ENCODE results near the gene SLC37A1.

Gene SLC37A1

GRCh38 chr21:42496839-42497202 is 16.8 kb upstream of the SLC37A1 start:
- peak overlapping the region; percentile 65 for H3K27ac ChIP-seq
- TF ChIP-seq ZFX (IDR thresholded peaks at IDR 0.05): peak; percentile 54
- no peak for TF ChIP-seq CTCF (conservative IDR thresholded peaks at IDR 0.05)

- H3K27ac ChIP-seq: no peak overlapping the region
- TF ChIP-seq CTCF (conservative IDR thresholded peaks at IDR 0.05): no peak
- TF ChIP-seq ZFX (IDR thresholded peaks at IDR 0.05): no peak
These were observed 15.6 kb upstream of the SLC37A1 start for GRCh38 chr21:42498012-42498411.

DNA sequence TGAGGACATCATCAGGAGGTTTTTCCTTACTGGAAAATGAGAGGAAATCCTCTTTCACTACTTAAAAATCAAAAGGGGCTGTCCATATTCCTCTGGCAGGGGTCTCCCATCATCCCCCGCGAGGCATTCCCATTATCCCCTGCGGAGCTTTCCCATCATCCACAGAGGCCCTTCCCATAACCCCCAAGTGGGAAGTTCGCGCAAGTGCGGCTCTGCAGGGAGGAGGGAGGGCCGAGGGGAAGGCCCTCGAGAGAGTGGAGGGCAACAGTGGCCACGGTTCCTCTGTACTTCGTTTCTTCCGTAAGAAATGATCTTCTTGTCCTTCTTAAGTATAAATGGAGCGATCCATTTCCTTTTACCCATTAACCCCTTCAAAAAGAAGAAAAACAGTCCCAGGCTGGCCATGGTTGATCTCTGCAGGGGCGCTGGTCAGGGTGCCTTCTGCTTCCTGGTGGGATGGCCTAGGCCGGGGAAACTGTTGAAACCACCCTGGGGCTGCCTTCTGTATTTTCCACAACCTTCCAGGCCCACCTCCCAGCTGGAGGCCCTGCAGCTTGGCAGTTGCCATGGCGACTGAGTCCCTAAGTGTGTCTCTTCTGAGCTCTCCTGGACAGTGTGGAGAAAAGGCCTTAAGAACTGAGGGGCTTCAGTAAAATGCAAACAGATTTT is 14.1 kb upstream of the SLC37A1 start:
- no peak for TF ChIP-seq ZFX (IDR thresholded peaks at IDR 0.05)

DNA sequence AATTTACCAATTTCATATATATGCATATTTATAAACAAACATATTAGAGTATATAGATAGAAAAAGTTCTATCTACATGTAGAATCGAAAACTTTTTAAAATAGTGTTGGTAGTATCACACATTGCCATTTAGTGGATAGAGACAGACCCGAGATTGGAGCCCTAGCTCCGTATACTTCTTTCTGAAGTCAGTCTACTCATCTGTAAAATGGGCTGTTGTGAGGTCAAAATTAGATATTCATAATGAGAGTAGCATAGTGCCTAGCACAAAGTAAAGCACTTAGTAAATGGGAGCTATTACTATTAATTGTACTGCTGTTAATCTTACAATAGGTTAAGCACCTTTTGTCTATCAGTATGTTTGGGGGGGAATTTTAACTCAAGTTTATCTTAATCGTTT is 13.4 kb upstream of the SLC37A1 start:
- H3K27ac ChIP-seq: no peak overlapping the region
- TF ChIP-seq CTCF (conservative IDR thresholded peaks at IDR 0.05) (no peak), ZFX (IDR thresholded peaks at IDR 0.05) (no peak)

More for the DNA sequence above, 14.1 kb upstream of the SLC37A1 start:
- no peak overlapping the region for H3K27ac ChIP-seq

DNA sequence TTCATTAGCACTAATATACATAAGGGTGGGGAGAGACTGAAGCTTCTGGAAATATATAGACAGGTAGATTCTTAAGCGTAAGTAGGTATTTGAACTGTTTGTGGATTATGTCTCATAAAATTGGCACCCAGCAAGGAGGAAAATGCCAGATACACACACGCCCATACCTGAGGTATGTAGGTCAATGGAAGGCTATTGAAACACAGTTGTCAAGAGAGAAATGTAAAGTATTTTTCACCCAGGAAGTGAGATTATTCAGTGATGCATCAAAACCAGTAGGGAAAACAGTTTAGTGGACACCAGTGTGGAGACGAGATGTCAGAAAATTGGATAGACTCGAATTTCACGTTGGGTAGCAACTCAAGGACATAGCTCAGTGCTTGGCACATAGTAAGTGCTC is 12.9 kb upstream of the SLC37A1 start:
- TF ChIP-seq ZFX (IDR thresholded peaks at IDR 0.05) (no peak), CTCF (conservative IDR thresholded peaks at IDR 0.05) (no peak)
- no peak overlapping the region for H3K27ac ChIP-seq

DNA sequence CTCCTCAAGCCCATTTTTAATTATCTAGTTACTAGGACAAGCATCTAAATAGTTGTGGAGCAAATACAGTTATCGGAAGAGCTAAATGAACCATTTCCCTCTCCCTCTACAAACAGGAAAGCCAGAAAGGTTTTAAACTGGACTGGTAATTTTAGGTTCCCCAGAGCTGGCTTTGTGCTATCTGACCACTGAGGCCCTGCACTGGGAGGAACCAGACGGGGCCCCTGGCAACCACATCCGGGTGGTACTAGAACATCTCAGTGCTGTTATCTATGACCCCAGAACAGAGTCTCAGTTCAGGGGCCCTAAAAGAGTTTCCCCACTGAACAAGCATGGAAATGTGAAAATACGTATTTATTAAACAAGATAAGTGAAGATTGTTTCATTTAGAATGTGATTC is 9.9 kb upstream of the SLC37A1 start:
- no peak for TF ChIP-seq ZFX (IDR thresholded peaks at IDR 0.05)
- no peak overlapping the region for H3K27ac ChIP-seq

- no peak overlapping the region for H3K27ac ChIP-seq
- TF ChIP-seq ZFX (IDR thresholded peaks at IDR 0.05): no peak
- TF ChIP-seq CTCF (conservative IDR thresholded peaks at IDR 0.05): no peak
These were observed 8.4 kb upstream of the SLC37A1 start for GRCh38 chr21:42505090-42505726.

GRCh38 chr21:42507418-42507817 is 6.2 kb upstream of the SLC37A1 start:
- TF ChIP-seq ZFX (IDR thresholded peaks at IDR 0.05) (no peak), CTCF (conservative IDR thresholded peaks at IDR 0.05) (no peak)
- H3K27ac ChIP-seq: no peak overlapping the region

Measured in C4-2B (cell line).